Measurements from ENCODE around the gene FAIM. TPM values are rescaled to one million over a fixed set of nuclear protein-coding genes. Genes with fewer than 3 reads are reported as not detected.

Gene FAIM
- total RNA-seq, 1 experiment from 2014 or later = 29.2 TPM

- H4K20me1 ChIP-seq (ENCODE audit: low read length) = no peaks in the 10 kb centered on the region
- intact Hi-C loops (cut with micrococcal nuclease) = no loop called here
- H3K27me3 ChIP-seq (ENCODE audit: low read length) = no peaks in the 10 kb centered on the region
- ChIA-PET CTCF (no interaction called here), POLR2A (ENCODE audit: unreplicated experiment) (no interaction called here)
- no peak overlapping the region for H3K9ac ChIP-seq (ENCODE audit: low read length)
- H3K27ac ChIP-seq (ENCODE audit: low read length) = no peak overlapping the region
- H3K9me2 ChIP-seq (replicated peaks; ENCODE audit: low read length) = no peaks in the 10 kb centered on the region
- no peak for ATAC-seq
- H3K4me1 ChIP-seq (ENCODE audit: insufficient read depth, low read length) = no peaks in the 10 kb centered on the region
- 0 out of 2 replicates have a peak, but pooled peaks cover under 1% of the 10 kb centered on the region for H3K36me3 ChIP-seq (ENCODE audit: low read depth, low read length)
- H3K79me2 ChIP-seq (ENCODE audit: low read length) = peaks cover 11% of the 10 kb centered on the region
- no peak overlapping the region for H3K4me3 ChIP-seq (ENCODE audit: low read length)
- BruUV-seq (replicated peaks) = no TSS peak
- no peaks in the 10 kb centered on the region for H3F3A ChIP-seq (ENCODE audit: low read length, unreplicated experiment)
- no peak overlapping the region for H2AFZ ChIP-seq (ENCODE audit: low read length)
- no peak for DNase-seq
- H3K9me3 ChIP-seq (ENCODE audit: low read length) = no peaks in the 10 kb centered on the region
- no peak overlapping the region for H3K4me2 ChIP-seq (ENCODE audit: low read length)
- no peak for TF ChIP-seq EZH2 (IDR thresholded peaks at IDR 0.05; ENCODE audit: low read length, unreplicated experiment)
These were observed 30.4 kb upstream of the FAIM start for GRCh38 chr3:138578141-138578540.

GRCh38 chr3:138578961-138579574 lies 29.5 kb upstream of the FAIM start:
- Histone ChIP-seq H3K4me2 (ENCODE audit: low read length) (no peak overlapping the region), H3K4me3 (ENCODE audit: low read length) (no peak overlapping the region), H3K27me3 (ENCODE audit: low read length) (no peaks in the 10 kb centered on the region), H3F3A (ENCODE audit: low read length, unreplicated experiment) (no peaks in the 10 kb centered on the region), H3K36me3 (ENCODE audit: low read depth, low read length) (no peaks in the 10 kb centered on the region), H3K9ac (ENCODE audit: low read length) (no peak overlapping the region), H3K4me1 (ENCODE audit: insufficient read depth, low read length) (no peaks in the 10 kb centered on the region), H3K79me2 (ENCODE audit: low read length) (peaks cover 17% of the 10 kb centered on the region), H4K20me1 (ENCODE audit: low read length) (no peaks in the 10 kb centered on the region), H3K27ac (ENCODE audit: low read length) (no peak overlapping the region), H3K9me2 (replicated peaks; ENCODE audit: low read length) (no peaks in the 10 kb centered on the region), H2AFZ (ENCODE audit: low read length) (no peak overlapping the region), H3K9me3 (ENCODE audit: low read length) (no peaks in the 10 kb centered on the region)
- intact Hi-C loops (cut with micrococcal nuclease) = no loop called here
- POLR2A ChIA-PET (ENCODE audit: unreplicated experiment) = no interaction called here
- TF ChIP-seq EZH2phosphoT487 (IDR thresholded peaks at IDR 0.05; ENCODE audit: borderline replicate concordance, low read length) (no peak), CTCF (conservative IDR thresholded peaks at IDR 0.05; ENCODE audit: low read depth, low read length) (no peak), EZH2 (IDR thresholded peaks at IDR 0.05; ENCODE audit: low read length, unreplicated experiment) (no peak)
- CTCF ChIA-PET = no interaction called here
- BruUV-seq (replicated peaks) = no TSS peak
- no peak for ATAC-seq
- DNase-seq = no peak

- intact Hi-C loops (cut with micrococcal nuclease) = no loop called here
- no peaks in the 10 kb centered on the region for H4K20me1 ChIP-seq (ENCODE audit: low read length)
- H2AFZ ChIP-seq (ENCODE audit: low read length) = no peak overlapping the region
- H3K4me1 ChIP-seq (ENCODE audit: insufficient read depth, low read length) = no peaks in the 10 kb centered on the region
- no peak overlapping the region for H3K9ac ChIP-seq (ENCODE audit: low read length)
- ATAC-seq (no peak), DNase-seq (no peak)
- H3K27ac ChIP-seq (ENCODE audit: low read length) = no peak overlapping the region
- H3K4me2 ChIP-seq (ENCODE audit: low read length) = no peak overlapping the region
- no peaks in the 10 kb centered on the region for H3F3A ChIP-seq (ENCODE audit: low read length, unreplicated experiment)
- H3K79me2 ChIP-seq (ENCODE audit: low read length) = peaks cover 29% of the 10 kb centered on the region
- no peaks in the 10 kb centered on the region for H3K9me3 ChIP-seq (ENCODE audit: low read length)
- BruUV-seq (replicated peaks) = no TSS peak
- H3K4me3 ChIP-seq (ENCODE audit: low read length) = no peak overlapping the region
- no peaks in the 10 kb centered on the region for H3K9me2 ChIP-seq (replicated peaks; ENCODE audit: low read length)
- CTCF ChIA-PET = no interaction called here
- TF ChIP-seq EZH2 (IDR thresholded peaks at IDR 0.05; ENCODE audit: low read length, unreplicated experiment) (no peak), EZH2phosphoT487 (IDR thresholded peaks at IDR 0.05; ENCODE audit: borderline replicate concordance, low read length) (no peak), CTCF (conservative IDR thresholded peaks at IDR 0.05; ENCODE audit: low read depth, low read length) (no peak)
- H3K36me3 ChIP-seq (ENCODE audit: low read depth, low read length) = no peaks in the 10 kb centered on the region; the same call in 1 of the 2 replicates
- H3K27me3 ChIP-seq (ENCODE audit: low read length) = no peaks in the 10 kb centered on the region
- POLR2A ChIA-PET (ENCODE audit: unreplicated experiment) = no interaction called here
These were observed 21.2 kb upstream of the FAIM start for GRCh38 chr3:138587374-138587773.
